D341Med (cell line): ENCODE data around the gene DRGX.

Source experiments
- DNase-seq: peaks from one replicate; pipeline ENCODE4 v3.0.0; 2012; ENCODE audit warnings: low spot score

DRGX gene

GRCh38 chr10:49318755-49319154 is 77.1 kb downstream of the DRGX start:
- no peak for DNase-seq

- no peak for DNase-seq
These were observed 77.9 kb downstream of the DRGX start for GRCh38 chr10:49318028-49318427.

- DNase-seq = no peak
These were observed 81.1 kb downstream of the DRGX start for GRCh38 chr10:49314806-49315205.
